WTC11 (cell line): ENCODE measurements around the gene TBC1D22A.

ENCODE experiments used
- ATF3 ChIP-seq: sonication (generic); formaldehyde crosslinking; conservative IDR thresholded peaks from 2 replicates; pipeline ENCODE4 v1.8.1; 2022; ENCODE audit warnings: mild to moderate bottlenecking, missing genetic modification reagents
- CREB1 ChIP-seq: sonication (generic); formaldehyde crosslinking; IDR thresholded peaks from 2 replicates; pipeline ENCODE4 v1.8.0; 2023; ENCODE audit warnings: mild to moderate bottlenecking, missing genetic modification reagents
- CTCF ChIP-seq: fragments of 200-600 bp; IDR thresholded peaks from 2 replicates; pipeline ENCODE4 v1.8.0; 2022; ENCODE audit warnings: antibody characterized with exemption
- ESRRA ChIP-seq: sonication (generic); formaldehyde crosslinking; IDR thresholded peaks from 2 replicates; pipeline ENCODE4 v1.8.1; 2022; ENCODE audit warnings: mild to moderate bottlenecking, missing genetic modification reagents, borderline replicate concordance
- FOXK1 ChIP-seq: sonication (generic); formaldehyde crosslinking; IDR thresholded peaks from 2 replicates; pipeline ENCODE4 v1.8.0; 2022; ENCODE audit warnings: mild to moderate bottlenecking, moderate library complexity, missing genetic modification reagents
- MYBL2 ChIP-seq: sonication (generic); formaldehyde crosslinking; IDR thresholded peaks from 2 replicates; pipeline ENCODE4 v1.8.1; 2023; ENCODE audit warnings: mild to moderate bottlenecking, moderate library complexity, missing genetic modification reagents
- NR2C2 ChIP-seq: sonication (generic); formaldehyde crosslinking; IDR thresholded peaks from 2 replicates; pipeline ENCODE4 v1.8.0; 2022; ENCODE audit warnings: mild to moderate bottlenecking, missing genetic modification reagents
- SOX15 ChIP-seq: fragments of 250-450 bp; sonication (Bioruptor Pico); IDR thresholded peaks from 2 replicates; pipeline ENCODE4 v1.9.0; 2021; ENCODE audit warnings: mild to moderate bottlenecking
- TCF7 ChIP-seq: sonication (generic); formaldehyde crosslinking; IDR thresholded peaks from 2 replicates; pipeline ENCODE4 v1.8.0; 2022; ENCODE audit warnings: mild to moderate bottlenecking, low read depth, missing genetic modification reagents, moderate library complexity
- ZNF416 ChIP-seq: fragments of 250-450 bp; sonication (Bioruptor Pico); IDR thresholded peaks from 2 replicates; pipeline ENCODE4 v1.9.0; 2021; ENCODE audit warnings: mild to moderate bottlenecking, inconsistent platforms
- TF ChIP-seq, protein P1 (sequence below): sonication (generic); formaldehyde crosslinking; IDR thresholded peaks from 2 replicates; pipeline ENCODE4 v1.8.0; 2022; ENCODE audit warnings: mild to moderate bottlenecking, missing genetic modification reagents

DNA sequence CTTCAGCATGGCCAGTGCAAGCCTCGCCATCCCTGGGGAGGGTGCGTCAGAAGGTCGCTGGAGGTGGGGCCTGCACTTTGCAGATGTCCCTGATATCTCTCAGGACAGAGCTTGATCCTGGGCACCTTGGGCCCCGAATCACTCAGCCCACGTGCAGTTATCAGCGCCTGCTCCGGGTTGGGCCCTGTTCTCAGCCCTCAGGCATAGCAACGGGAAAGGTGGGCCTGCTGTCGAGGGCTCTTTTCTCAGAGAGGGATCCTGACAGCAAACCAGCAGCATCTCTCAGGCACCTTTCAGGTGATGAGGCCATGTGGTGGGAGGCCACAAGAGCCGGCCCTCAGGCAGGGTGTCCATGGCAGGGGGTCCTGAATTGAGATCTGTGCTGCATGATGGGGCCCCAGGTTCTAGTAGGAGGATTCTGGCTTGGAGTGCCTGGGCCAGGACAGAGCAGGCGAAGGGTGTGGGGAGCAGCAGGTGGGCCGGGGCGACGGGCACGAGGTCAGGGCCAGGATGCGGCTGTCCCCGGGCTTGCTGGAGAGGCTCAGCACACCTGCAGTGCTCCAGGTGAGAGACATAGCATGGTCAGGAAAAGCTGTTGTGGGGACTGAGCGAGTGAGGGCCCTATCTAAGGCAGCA lies 280.5 kb downstream of the TBC1D22A start:
- TF ChIP-seq CTCF (no peak), FOXK1 (CRISPR knock-in tag) (no peak), ZNF416 (no peak), MYBL2 (CRISPR knock-in tag) (no peak), ESRRA (CRISPR knock-in tag) (no peak), NR2C2 (no peak), SOX15 (CRISPR knock-in tag) (no peak), CREB1 (CRISPR knock-in tag) (no peak), ATF3 (CRISPR knock-in tag) (no peak), TCF7 (CRISPR knock-in tag) (no peak)
- TF ChIP-seq, protein P1, sequence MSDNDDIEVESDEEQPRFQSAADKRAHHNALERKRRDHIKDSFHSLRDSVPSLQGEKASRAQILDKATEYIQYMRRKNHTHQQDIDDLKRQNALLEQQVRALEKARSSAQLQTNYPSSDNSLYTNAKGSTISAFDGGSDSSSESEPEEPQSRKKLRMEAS = no peak
